Eye (tissue), 1 donor: ENCODE measurements around the gene RECK.
"Not testable (repeated sequence)": the region's sequence is repeated elsewhere in the genome, so short reads cannot be mapped to it uniquely, and the experiment has no call there.

Source experiments
- DNase-seq: peaks from one replicate; pipeline ENCODE4 v3.0.0-alpha.2; 2015

Gene RECK

DNA sequence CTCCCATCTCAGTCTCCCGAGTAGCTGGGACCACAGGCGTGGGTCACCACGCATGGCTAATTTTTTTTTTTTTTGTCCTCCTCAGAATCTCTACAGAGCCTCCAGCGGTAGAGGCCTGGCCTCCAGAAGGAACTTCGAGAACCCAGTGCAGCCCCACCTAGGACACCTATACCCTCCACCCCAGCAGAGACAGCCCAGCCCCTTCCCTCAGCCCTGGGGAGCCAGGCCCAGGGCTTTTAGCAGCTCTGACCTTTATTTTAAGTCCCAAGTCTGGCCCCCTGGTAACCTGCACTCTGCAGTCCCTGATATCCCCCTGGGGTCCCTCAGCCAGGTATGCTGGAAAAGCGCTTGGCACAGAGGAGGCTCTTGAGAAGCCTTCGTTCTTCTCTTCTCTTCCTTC is 105.0 kb downstream of the RECK start:
- no peak for DNase-seq

DNA sequence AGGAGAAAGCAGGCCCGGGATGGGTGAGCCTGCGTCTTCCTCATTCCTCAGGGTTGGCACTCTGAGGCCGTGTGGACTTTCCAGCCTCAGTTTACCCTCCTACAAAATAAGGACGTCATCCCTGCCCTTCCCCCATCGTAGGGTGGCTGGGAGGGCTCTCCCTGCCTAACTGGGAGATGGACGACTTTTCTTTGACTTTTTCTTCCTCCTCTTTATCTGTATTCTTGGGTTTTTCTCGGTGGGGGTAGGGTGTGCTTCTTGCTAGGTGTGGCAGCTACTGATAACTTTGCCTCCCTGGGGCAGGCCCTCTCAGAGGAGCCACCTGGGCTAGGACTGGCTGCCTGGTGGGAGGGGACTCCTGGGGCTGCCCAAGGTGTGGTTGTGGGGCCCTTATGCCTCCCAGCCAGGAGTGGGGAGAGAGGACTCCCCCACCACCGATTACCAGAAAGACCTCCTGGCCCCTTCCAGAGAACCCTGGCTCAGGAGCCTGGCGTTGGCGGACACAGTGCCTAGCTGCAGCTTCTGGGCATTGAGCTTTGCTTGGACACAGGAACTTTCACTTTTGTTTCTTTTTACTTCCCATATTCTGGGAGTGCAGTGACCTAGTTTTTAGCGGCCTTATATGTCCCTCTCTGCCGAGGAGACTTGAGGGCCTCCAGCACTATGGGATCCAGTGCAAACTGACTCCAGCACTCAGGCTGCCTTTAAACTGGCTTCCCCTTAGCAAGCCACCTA is 106.0 kb downstream of the RECK start:
- DNase-seq = no peak

DNA sequence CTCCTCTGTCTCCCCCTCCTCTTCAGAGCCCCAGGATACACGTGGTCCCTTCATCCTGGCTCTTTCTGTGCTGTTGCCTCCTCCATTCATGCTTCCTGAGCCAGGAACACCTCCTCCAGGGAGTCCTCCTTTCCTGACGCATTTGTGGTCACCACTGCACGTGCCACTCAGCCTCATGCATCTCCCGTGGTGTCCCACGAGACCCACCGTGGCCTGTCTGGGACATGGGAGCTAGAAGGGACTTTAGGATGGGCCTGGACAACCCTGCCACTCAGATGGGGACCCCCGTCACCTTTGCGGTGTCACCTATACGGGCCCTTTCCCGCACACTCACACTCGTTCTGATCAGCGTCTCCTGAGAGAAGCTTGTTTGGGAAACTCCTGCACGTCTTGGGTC is 106.5 kb downstream of the RECK start:
- no peak for DNase-seq

DNA sequence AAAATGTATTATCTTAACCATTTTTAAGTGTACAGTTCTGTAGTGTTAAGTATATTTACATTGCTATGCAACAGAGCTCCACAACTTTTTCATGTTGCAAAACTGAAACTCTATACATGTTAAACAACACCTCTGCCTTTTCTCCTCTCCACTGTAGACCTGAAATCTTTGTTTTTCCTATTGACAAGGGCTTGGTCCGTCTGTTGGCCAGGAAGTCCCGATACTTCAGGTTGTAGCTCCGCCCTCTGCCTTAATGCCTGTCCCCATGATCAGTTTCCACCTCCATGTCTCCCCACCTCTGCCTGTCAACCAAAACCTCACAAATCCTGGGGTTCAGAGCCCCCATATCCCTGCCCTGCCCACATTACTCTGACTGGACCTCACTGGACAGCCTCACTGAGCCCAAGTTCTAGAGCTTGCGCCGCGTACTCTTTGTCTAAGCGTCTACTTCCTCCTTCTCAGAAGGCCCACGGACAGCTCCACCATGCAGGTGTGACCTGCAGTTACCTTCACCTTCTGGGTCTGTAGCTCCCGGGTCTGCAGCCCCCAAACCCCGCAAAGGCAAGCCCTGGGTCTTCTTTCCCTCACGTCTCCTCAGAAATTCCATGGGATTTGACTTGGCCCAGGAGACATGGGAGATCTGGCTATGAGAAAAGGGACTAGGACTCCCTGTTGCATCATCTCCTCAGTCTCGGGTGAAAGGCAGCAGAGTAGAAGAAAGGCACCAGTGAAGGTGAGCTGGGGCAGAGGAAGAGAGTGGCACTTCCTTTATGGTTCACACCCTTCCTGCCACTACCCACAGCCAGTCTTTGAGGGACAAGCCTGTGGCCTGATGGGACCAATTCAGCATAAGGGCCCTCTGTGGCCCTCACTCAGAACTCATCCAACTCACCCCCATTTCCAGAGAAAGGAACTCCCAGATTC is 107.9 kb downstream of the RECK start:
- no peak for DNase-seq

DNA sequence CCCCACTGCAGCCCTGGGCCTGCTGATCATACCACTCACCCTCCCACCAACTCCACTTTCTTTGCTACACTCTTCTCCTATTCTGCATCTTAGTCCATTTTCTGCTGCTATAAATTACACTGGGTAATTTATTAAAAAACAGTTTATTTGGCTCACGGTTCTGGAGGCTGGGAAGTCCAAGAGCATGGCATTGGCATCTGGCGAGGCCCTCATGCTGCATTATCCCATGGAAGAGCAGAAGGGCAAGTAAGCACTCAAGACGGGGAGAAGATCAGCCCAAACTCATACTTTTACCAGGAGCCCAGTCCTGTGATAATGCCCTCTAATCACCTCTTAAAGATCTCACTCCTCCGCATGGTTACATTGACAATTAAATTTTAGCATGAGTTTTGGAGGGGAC is 109.3 kb downstream of the RECK start:
- no peak for DNase-seq

DNA sequence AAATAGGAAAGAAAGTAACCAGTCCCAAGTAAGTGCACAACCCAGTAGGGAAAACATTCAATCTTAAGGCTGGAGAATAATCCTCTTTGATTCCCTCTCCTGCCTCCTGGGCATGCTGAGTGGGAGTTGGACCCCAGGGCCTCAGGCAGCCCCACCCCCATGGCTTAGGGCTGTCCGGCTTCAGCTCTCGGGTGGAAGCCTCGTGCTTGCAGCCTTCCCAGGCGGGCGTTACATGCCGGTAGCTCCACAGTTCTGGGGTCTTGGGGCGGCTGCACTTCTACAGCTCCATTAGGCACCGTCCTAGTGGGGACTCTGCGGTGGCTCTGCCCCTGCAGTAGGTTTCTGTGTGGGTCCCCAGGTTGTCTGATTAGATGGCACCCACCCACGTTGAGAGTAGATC is 109.9 kb downstream of the RECK start:
- DNase-seq = no peak

DNA sequence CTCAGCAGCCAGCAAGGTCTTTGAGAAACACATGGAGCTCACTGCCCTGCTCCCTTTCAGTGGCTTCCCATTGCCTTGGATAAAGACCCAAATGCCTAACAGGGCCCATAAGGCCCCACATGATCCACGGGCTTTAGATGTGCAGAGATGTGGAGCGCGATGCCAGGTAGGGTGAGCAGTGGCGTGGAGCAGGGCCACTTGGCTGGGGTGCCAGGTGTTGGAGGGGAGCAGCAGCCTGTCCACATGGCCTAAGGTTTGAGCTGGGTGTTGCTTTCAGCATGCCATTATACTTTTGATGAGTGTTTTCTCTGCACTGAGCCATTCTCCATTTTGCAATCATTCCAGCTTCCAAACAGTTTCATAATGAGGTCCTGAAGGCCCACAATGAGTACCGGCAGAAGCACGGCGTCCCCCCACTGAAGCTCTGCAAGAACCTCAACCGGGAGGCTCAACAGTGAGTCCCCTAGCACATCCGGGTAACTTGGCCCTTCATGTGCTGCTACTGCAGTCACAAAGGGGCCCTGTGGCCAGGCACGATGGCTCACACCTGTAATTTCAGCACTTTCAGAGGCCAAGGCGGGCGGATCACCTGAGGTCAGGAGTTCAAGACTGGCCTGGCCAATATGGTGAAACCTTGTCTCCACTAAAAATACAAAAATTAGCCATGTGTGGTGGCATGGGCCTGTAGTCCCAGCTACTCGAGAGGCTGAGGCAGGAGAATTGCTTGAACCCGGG is 110.9 kb downstream of the RECK start:
- no peak for DNase-seq

DNA sequence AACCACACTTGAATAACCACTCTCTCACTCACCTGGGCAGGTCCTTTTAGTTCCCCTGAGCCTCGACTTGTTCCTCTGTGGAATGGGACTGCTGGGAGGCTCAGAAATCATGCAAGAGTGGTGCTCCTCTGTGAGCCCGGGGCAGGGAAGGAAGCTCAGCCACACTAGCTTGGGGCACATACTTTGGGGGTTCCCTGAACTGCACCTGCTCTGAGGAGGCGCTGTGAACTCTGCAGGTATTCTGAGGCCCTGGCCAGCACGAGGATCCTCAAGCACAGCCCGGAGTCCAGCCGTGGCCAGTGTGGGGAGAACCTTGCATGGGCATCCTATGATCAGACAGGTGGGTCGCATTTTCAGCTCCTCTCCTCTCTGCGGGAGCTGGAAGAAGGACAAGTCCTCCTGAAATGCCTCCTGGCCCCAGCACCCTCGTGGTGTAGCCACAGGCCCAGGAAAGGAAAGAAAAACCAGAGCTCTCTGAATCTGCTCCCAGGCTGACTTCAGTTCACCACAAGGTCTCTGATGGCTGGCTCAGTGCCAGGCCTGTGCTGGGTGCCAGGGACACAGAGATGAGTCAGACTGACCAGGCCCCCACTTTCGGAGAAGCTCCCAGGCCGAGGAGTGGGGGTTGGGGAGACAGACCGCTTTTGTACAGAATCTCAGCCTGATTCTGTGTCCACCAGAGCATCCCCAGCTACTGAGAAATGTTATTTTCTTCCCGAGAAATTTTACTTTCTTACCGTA is 111.8 kb downstream of the RECK start:
- peak; percentile 35 for DNase-seq

DNA sequence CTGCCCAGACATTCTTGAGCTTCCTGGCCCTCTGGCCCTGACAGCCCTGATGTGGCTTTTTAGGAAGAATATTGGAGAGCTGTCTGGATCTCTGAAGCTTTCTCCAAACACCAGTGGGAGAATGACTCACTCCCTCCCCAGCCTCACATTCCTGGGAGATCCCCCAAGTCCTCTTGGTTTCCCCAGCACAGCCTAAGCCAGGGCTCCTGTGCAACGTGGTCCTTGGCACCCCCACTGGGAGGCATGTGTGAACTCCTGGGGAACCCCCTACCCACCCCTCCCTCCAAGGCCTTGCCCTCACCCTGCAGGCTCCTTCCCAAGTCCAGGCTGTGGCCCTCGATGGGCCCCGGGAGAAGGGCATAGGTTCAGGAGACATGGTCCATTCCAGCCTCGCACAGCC is 112.5 kb downstream of the RECK start:
- no peak for DNase-seq

DNA sequence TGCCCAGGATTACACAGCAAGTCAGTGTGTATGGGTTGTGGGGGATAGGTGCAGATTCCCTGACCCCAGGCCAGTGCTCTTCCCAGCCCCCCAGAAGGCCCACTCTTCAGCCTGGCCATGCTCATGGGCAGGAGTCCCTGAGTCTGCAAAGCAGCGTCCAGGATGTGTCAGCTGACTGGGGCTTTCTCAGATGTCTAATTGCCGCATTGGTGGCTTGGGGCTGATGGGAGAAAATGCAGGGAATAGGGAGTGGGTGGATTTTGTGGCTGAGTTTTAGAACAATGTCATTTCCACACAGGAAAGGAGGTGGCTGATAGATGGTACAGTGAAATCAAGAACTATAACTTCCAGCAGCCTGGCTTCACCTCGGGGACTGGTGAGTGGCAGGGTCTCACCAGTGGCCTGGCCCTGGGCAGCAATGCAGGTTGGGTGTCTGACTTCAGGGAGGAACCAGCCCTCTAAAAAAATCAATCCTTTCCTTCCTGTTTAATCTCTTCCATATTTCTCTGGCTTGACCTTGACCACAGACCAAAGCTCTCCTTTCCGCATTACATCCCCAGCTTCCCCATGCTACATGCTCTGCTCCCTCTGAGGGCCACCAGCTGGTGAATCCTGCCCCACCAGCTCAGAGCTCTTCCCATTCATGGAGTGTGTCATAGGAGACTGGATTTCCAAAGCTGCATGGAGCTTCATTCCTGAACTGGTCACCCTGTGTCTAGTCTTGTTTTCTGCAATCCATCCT is 114.0 kb downstream of the RECK start:
- no peak for DNase-seq

DNA sequence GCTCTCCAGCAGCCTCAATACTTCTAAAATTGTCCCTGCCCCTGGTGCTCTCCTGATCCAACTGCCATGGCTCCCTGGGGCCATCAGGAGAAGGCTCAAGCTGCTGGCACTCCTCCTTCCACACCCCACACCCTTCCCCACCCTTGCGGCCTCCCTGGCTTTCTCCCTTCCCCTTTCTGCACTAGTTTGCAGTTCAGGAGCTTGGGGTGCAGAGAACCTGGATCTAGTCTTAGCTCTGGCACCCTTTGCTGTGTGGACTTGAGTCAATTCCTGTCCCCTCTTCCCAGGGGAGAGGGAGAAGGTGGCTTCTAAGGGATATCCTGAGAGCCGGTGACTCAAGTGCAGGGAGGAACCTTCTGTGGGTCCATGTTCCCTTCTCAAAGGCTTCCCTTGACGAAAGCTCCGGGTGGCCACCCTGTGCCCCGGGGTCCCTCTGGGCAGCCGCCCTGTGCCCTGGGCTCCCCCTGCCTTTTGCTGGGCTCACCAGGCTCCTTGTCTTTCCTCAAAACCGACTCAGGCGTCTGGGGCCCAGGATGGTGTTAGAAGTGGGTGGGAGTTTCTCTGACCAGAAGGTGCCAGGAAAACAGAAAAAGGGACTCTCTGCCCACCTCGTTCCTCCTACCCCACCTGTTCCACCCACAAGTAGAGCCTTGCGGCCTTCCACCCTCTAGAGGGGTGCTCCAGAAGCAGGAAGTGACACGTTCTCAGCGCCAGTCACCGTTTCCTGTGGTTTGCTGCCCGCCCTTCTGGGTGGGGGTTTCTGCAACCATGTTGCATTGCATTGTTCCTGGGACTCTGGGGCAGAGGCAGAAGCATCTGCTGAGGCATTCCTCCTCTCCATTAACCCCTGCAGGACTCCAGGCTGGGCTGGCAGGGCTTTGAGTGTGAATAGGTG is 114.8 kb downstream of the RECK start:
- no peak for DNase-seq

DNA sequence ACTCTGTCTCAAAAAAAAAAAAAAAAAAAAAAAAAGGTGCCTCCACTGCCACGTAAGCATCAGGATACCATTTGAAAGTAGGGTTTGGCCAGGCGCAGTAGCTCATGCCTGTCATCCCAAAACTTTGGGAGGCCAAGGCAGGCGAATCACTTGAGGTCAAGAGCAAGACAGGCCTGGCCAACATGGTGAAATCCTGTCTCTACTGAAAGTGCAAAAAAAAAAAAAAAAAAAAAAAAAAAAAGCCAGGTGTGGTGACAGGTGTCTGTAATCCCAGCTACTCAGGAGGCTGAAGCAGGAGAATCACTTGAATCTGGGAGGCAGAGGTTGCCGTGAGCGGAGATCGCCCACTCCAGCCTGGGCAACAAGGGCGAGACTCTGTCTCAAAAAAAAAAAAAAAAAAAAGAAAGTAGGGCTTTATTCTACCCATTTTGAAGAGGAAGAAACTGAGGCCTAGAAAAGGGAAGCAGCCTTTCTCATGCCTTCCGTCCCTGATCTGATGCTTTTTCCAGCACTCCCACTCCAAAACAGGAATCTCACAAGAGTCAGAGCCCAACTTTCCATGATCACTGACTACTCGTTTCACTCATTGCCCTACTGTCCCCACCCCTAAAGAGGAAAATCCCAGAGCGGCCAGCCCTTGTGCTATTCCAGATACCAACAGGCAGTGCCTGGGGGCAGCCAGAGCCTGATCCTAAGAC is 116.2 kb downstream of the RECK start:
- peak; percentile 19 for DNase-seq

DNA sequence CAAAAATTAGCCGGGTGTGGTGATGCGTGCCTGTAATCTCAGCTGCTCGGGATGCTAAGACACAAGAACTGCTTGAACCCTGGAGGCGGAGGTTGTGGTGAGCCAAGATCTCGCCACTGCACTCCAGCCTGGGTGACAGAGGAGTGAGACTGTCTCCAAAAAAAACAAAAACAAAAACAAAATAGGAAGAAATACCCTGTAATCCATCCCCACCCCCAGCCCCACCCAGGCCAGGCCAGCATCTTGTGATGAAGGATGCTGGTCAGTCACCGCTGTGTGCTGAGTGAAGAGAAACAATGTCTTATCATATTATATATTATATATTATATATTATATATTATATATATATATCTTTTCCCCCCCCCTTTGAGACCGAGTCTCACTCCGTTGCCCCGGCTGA is 117.0 kb downstream of the RECK start:
- no peak for DNase-seq

DNA sequence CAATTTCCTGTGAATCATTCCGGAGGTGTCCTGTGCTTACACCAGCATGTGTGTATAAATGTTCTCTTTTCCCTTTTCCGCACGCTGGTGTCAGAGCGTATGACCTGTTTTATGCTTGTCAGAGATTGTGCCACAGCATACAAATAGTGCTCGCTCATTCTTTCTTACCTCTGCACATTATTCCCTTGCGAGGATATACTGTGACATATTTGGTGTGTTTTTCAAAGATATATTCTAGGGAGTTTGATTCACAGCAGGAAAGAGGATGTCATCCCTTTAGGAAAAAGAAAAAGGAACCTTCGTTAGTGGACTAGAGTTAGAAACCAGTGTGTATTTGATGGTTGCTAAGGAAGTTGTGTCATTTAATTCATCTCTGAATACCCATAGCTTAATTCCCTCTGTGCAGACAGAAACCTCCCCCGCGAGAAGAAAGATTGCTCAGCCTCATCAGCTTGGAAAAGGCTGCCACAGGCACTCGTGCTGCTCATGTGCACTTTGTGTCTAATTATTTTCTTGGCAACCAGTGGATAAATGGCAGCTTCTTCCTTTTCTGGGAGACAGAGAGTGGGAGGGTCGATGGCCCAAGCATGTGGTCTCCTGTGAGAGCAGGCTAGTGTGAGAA is 117.7 kb downstream of the RECK start:
- peak; percentile 68 for DNase-seq

DNA sequence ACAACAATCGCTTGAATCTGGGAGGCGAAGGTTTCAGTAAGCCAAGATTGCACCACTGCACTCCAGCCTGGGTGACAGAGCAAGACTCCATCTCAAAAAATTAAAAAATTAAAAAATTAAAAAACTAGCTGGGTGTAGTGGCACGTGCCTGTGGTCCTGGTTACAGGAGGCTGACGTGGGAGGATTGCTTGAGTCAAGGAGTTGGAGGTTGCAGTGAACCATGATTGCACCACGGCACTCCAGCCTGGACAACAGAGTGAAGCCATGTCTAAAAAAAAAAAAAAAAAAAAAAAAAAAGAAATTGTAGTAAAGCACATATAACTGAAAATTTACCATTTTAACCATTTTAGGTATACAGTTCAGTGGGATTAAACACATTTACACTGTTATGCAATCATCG is 119.4 kb downstream of the RECK start:
- DNase-seq = no peak

DNA sequence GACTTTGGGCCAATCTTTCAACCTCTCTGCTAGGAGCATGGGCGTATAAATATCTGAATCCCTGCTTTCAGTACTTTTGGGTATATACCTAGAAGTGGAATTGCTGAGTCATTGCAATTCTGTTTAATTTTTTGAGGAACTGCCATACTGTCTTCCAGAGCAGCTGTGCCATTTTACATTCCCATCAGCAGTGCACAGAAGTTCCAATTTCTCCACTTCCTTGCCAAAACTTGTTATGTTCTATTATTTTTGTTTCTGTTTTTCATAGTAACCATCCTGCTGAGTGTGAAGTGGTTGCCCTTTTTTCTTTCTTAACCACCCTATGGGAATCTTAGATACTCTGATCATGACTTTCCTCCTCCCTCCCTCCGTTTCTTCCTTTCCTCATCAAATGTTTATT is 121.4 kb downstream of the RECK start:
- DNase-seq = no peak

DNA sequence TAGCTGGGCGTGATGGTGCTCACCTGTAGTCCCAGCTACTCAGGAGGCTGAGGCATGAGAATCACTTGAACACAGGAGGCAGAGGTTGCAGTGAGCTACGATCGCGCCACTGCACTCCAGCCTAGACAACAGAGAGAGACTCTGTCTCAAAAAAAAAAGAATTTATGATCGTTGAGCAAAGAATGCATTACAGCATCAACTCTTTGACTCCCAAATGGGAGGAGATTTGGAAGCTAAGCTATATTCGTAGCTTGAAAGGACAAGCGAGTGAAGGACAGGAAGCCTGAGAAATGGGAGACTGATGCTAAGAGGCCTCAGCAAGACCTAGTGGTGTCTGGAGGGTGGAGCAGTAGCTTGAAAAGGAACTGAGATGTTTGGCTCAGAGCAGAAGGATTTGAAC is 122.2 kb downstream of the RECK start:
- no peak for DNase-seq

DNA sequence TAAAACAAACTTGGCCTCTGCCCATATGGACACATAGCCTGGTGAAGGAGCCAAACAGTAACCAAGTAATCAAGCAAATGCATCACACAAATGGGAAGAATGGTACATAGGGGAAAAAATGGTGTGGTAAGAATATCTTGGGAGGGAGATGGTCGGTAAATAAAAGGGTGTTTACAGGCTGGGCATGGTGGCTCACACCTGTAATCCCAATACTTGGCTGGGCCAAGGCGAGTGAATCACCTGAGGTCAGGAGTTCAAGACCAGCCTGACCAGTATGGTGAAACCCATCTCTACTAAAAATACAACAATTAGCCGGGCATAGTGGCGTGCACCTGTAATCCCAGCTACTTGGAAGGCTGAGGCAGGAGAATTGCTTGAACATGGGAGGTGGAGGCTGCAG is 122.8 kb downstream of the RECK start:
- not testable (repeated sequence) for DNase-seq

DNA sequence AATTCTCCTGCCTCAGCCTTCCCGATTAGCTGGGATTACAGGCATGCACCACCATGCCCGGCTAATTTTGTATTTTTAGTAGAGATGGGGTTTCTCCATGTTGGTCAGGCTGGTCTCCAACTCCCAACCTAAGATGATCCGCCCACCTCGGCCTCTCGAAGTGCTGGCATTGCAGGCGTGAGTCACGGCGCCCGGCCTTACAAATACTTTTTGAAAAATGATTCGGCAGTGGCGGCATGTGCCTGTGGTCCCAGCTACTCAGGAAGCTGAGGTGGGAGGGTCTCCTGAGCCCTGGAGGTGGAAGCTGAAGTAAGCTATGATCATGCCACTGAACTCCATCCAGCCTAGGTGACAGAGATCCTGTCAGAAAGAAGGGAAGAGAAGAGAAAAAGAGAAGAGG is 123.4 kb downstream of the RECK start:
- DNase-seq = not testable (repeated sequence)

DNA sequence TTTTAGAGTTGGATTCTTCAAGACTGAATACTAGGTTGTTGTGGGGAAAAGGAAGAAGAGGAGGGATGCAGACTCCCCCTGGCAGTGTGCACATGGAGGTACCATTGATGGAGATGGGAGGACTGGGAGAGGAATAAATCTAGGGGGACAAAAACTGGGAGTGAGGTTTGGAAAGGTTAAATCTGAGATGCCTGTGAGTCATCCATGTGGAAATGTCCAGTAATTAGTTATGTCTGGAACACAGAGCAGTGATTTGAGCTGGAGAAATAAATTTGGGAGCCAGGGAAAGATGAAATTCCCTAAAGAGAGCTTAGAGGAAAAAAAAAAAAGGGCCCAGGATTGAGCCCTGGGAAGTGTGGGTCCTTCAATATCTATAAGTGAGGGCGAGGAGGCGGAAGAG is 124.5 kb downstream of the RECK start:
- peak; percentile 22 for DNase-seq
